Thyroid gland (tissue), 4 donors: ENCODE data around the gene CORT.

ENCODE experiments used
- POLR2A ChIP-seq, 2 donors: fragments of 450-650 bp; IDR thresholded peaks; one replicate each; pipeline ENCODE4 v1.6.1; 2017; ENCODE audit warnings: antibody characterized with exemption in 2 of 2, mild to moderate bottlenecking in 2 of 2, moderate library complexity in 1 of 2
- TF ChIP-seq, protein P1 (sequence below), 6 experiments: fragments of 200-600 bp in 3 of 6; fragments of 450-650 bp in 3 of 6; sonication (generic) in 3 of 6; IDR thresholded peaks; one replicate each; pipeline ENCODE4 v1.5.1; 2016 to 2019; ENCODE audit warnings: antibody characterized with exemption in 6 of 6, mild to moderate bottlenecking in 2 of 6, inconsistent platforms in 1 of 6, moderate library complexity in 1 of 6

DNA sequence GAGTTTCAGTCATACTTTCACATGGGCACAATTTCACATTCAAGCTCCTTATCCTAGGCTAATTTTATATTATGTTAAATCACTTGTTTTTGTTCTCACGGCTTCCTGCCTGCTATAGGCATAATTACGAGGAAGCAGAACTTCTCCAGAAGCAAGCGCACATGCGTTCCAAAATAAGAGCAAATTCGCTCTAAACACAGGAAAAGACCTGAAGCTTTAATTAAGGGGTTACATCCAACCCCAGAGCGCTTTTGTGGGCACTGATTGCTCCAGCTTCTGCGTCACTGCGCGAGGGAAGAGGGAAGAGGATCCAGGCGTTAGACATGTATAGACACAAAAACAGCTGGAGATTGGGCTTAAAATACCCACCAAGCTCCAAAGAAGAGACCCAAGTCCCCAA, at the start of gene CORT:
- no peak for TF ChIP-seq POLR2A (IDR thresholded peaks at IDR 0.05)
- TF ChIP-seq, protein P1, sequence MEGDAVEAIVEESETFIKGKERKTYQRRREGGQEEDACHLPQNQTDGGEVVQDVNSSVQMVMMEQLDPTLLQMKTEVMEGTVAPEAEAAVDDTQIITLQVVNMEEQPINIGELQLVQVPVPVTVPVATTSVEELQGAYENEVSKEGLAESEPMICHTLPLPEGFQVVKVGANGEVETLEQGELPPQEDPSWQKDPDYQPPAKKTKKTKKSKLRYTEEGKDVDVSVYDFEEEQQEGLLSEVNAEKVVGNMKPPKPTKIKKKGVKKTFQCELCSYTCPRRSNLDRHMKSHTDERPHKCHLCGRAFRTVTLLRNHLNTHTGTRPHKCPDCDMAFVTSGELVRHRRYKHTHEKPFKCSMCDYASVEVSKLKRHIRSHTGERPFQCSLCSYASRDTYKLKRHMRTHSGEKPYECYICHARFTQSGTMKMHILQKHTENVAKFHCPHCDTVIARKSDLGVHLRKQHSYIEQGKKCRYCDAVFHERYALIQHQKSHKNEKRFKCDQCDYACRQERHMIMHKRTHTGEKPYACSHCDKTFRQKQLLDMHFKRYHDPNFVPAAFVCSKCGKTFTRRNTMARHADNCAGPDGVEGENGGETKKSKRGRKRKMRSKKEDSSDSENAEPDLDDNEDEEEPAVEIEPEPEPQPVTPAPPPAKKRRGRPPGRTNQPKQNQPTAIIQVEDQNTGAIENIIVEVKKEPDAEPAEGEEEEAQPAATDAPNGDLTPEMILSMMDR (IDR thresholded peaks at IDR 0.05), result no peak
